GM18867 (cell line): Measurements from ENCODE around the gene DOCK9.
"Not testable (repeated sequence)": the region's sequence is repeated elsewhere in the genome, so short reads cannot be mapped to it uniquely, and the experiment has no call there.

Source experiments
- ATAC-seq: cut with Tn5 transposase; IDR thresholded peaks from one replicate; pipeline ENCODE4 v1.9.1; 2021; ENCODE audit warnings: mild to moderate bottlenecking, moderate library complexity; ENCODE audit not compliant: unreplicated experiment

Gene DOCK9

GRCh38 chr13:98919566-98919965, 58.3 kb downstream of the DOCK9 start:
- ATAC-seq: no peak

DNA sequence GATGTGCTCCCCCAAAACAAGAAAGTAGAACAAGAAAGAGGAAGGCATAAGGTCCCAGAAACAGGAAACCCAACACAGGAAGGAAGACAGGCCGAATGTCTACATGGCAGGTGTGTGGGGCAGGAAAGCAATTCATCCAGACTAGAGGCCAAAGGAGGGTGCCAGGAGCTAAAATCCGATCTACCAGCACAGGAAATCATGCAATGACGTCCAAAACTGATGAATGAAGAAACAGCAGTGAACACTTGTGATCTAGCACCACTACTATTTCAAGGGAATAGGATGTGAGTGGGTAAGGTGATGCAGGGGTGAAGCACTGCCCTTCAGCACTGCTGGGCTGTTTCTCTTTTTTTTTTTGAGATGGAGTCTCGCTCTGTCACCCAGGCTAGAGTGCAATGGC, 59.1 kb downstream of the DOCK9 start:
- ATAC-seq: no peak

GRCh38 chr13:98917116-98917515, 60.7 kb downstream of the DOCK9 start:
- ATAC-seq: no peak

DNA sequence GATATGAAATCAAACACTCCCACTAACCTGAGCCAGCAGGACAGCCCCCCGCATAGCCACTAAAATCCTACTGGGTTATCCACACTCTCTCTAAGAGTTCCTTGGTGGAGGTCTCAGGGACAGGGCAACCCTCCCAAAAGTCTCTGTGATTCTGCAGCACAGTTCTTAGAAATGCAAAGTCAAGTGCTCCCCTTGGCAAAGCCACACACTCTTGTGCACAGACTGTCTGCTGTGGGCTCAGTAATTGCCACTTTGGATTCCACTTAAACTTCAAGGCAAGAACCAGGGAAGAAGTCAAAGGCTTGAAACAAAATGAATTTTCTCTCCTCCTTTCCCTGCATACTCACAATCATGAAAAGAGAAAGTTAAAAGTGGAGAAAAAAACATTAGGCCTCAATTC, 61.5 kb downstream of the DOCK9 start:
- ATAC-seq: no peak

DNA sequence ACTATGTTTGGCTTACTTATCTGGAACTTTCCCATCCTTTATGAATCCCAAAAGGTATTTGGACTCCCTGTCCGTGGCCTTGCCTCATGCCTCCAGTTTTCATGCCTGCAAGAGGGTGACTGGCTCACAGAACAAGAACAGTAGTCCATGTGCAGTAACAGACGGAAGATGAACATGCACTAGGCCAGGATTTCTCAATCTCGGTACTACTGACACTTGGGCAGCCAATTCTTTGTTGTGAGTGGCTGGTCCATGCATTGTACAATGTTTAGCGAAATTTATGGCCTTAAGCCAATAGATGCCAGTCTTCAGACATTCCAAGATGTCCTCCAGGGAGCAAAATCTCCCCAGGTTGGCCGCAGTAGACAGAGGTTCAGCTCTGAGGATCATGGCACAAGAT, 61.9 kb downstream of the DOCK9 start:
- no peak for ATAC-seq

DNA sequence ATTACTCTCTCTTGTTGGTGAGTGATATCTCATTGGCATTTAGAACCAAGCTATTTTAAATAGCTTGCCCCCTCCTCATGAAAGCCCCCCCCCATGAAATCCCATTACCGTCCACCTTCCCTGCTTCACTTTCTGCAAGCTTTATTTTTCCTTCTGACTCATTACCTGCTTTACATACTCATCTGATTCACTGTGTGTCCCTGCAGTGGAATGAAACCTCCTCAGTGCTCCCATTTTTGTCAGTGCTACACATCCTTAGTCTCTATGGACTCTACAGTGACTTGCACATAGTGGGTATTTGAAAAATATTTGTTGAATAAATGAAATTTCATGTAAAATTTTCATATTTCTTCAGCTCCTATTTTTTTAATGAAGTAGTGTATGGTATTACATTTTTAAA, 62.3 kb downstream of the DOCK9 start:
- no peak for ATAC-seq

DNA sequence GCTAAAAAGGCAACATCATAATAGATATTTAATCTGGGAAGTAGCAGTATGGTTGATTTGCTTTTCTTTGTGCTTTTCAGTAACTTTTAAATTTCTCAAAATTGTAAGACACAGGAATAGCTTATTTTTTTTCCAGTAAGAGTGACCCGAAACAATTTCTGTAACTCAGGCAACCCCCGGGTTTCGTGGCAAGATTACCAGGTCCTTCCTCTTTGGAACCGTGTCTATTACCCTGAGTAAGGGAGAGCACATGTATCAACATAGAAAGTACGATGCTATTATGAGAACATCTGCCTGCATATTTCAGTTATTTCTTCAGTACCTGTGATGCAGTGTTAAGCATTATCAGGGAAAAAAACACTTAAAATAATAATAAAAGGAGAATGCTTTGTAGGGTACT, 64.1 kb downstream of the DOCK9 start:
- no peak for ATAC-seq

GRCh38 chr13:98912846-98913245, 65.0 kb downstream of the DOCK9 start:
- no peak for ATAC-seq

- no peak for ATAC-seq
Measured at GRCh38 chr13:98910501-98910951, 67.3 kb downstream of the DOCK9 start.

- ATAC-seq: no peak
Measured at GRCh38 chr13:98909016-98909415, 68.8 kb downstream of the DOCK9 start.

DNA sequence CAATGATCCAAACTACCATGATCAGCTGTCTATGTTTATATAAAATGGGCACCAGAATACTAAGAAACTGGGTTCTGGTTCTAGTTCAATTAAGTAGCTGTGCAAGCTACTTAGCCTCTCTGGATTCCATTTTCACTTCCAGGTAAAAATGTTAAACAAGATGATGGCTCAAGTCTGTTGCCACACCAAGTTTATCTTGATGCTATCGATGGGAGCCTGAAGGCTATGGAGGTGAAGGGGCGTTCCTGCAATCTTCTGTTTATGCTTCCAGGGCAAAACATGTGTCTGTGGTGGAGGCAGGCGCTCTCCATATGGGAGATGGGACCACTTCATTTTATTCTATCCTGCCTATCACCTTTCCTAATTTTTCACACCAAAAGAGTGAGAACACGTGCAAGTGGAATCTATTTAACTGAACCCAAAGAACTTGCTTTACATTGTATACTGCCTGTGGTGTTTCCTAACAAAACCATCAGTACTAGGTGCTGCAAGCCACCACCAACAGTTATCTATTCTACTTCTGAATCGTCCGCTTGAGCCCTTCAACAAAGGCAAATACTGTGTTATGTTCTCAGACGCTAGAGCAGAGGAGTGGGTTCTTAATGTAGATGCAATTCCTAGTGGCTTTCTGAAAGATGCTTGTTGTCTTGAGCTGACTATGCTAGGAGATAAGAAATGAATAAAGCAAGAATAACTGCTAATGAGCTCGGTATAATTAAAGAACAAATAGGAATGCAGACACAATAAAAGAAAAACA, 70.9 kb downstream of the DOCK9 start:
- no peak for ATAC-seq

- ATAC-seq: no peak
Measured at GRCh38 chr13:98905199-98905598, 72.7 kb downstream of the DOCK9 start.

- no peak for ATAC-seq
Measured at GRCh38 chr13:98900442-98900841, 77.4 kb downstream of the DOCK9 start.

GRCh38 chr13:98897706-98898105, 80.2 kb downstream of the DOCK9 start:
- no peak for ATAC-seq

GRCh38 chr13:98896868-98897144, 81.1 kb downstream of the DOCK9 start:
- no peak for ATAC-seq

DNA sequence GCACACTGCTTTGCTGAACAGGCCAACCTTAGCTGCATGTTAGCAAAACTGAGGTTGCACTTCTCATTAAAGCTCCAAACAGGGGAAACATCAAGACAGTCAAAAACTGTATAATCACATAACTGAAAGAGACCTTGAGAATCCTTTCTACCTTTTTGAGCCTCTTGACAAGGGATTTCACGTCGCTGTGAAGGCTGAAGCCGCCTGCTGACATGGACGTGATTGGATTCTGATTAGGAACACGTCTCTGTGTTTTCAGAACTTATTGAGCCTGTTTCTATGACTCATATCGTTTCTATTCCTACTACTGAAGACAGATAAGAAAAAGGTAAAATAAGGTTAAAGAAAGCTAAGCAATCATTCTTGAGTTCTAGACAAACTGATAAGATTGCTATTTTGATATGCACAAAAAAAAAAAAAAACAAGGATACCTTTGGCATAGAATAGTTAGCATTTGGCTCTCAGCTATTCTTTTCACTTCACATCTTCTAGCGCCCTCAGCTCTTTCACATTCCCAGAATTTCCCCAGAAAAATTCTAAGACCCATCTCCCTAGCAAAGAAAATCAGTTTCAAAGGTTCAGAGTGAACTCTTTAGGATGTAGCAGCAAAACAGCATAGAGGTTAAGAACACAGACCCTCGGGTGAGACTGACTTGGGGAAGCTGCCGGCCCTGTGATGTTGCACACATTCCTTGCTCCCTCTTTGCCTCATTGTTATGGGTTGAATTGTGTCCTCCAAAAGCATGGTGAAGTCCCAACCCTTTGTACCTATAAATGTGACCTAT, 81.6 kb downstream of the DOCK9 start:
- ATAC-seq: no peak

GRCh38 chr13:98894814-98895213, 83.0 kb downstream of the DOCK9 start:
- ATAC-seq: not testable (repeated sequence)

GRCh38 chr13:98893371-98893770, 84.5 kb downstream of the DOCK9 start:
- no peak for ATAC-seq

GRCh38 chr13:98892821-98893220, 85.0 kb downstream of the DOCK9 start:
- no peak for ATAC-seq

- no peak for ATAC-seq
Measured at GRCh38 chr13:98892077-98892476, 85.8 kb downstream of the DOCK9 start.

DNA sequence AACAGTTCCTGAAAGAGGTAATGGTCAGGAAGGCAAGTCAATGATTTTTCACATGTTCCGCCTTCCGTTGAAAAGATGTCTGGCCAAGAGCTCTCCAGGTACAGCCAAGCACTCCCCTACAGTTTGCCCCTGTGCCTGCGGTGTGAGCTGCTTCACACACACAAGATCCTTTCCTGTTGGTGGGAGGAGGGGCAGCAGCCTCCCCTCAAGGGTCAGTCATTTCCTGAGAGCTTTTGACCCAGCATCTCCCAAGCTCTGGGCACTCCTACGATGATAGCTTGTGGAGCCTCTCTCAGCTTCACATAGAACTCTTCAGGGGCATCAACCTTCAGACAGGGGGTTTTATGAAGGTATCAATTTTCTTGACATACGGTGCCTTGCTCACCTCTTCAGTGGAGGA, 86.9 kb downstream of the DOCK9 start:
- ATAC-seq: no peak

GRCh38 chr13:98890186-98890585, 87.7 kb downstream of the DOCK9 start:
- ATAC-seq: no peak
